B cell (primary cell): ENCODE data around the gene DPH1.

Experiments used
- CTCF ChIP-seq: fragments of 200-600 bp; IDR thresholded peaks from one replicate; pipeline ENCODE4 v1.8.0; 2022; ENCODE audit warnings: antibody characterized with exemption, mild to moderate bottlenecking
- EZH2 ChIP-seq: IDR thresholded peaks from 2 replicates; pipeline ENCODE4 v1.6.1; 2012; ENCODE audit warnings: borderline replicate concordance, low read depth, mild to moderate bottlenecking, moderate library complexity, low read length; ENCODE audit not compliant: insufficient read depth, poor library complexity, severe bottlenecking

GRCh38 chr17:2090804-2091534 lies 61.0 kb downstream of the DPH1 start:
- TF ChIP-seq CTCF (no peak), EZH2 (no peak)
